NT2/D1 (cell line): ENCODE data around the gene CREB5.

Experiments
- SUZ12 ChIP-seq: IDR thresholded peaks from 2 replicates; pipeline ENCODE4 v1.6.1; 2011; ENCODE audit not compliant: insufficient read length, insufficient read depth; ENCODE audit errors: extremely low read depth
- YY1 ChIP-seq: IDR thresholded peaks from 2 replicates; pipeline ENCODE4 v1.6.1; 2011; ENCODE audit not compliant: insufficient read length, insufficient read depth
- ZNF274 ChIP-seq: IDR thresholded peaks from 2 replicates; pipeline ENCODE4 v1.6.1; 2011; ENCODE audit warnings: mild to moderate bottlenecking, low read depth, low read length

- TF ChIP-seq YY1 (no peak), ZNF274 (no peak), SUZ12 (no peak)
These were observed 61.9 kb downstream of the CREB5 start for GRCh38 chr7:28474282-28474638.
